Measurements from ENCODE around the gene PDZRN3. TPM values are rescaled to one million over a fixed set of nuclear protein-coding genes. Genes with fewer than 3 reads are reported as not detected.

The PDZRN3 gene
- total and polyA plus RNA-seq, 3 donors from 2014 or later: 15.8 to 30.8 (median 23.1) TPM

DNA sequence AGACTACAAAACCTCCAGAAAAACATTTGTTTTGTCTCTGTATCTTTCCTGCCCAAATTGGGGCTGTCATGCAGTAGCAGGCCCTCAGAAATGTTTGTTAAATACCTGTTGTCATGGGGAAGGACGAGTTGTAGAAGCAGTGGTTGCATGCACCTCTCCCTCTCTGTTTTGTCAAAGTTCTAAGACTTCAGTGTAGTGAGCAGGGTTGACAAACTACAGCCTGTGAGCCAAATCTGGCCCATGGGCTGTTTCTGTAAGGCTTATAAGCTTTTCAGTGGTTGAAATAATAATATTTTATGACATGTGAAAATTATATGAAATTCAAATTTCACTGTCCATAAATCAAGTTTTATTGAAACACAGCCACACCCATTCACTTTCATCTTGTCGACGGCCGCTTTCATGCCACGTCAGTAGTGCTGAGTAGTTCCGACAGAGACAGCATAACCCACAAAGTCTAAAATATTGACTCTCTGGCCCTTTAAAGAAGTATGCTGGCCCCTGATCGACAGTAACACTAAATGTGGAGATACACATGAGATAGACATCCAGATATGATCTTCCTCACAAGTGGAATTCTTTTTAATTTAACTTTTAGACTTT, 102.9 kb downstream of the PDZRN3 start:
- peaks cover 6% of the 10 kb centered on the region for H3K4me1 ChIP-seq
- H3K27me3 ChIP-seq: no peaks in the 10 kb centered on the region
- DNase-seq: no peak
- no peak overlapping the region for H3K4me3 ChIP-seq
- no peak overlapping the region for H3K27ac ChIP-seq
- WGBS, 2 donors: 84 to 87% methylated on average over 7 of the region's 7 CpGs
- no peak for TF ChIP-seq CTCF (IDR thresholded peaks at IDR 0.05)
- TF ChIP-seq POLR2A (IDR thresholded peaks at IDR 0.05): no peak
- intact Hi-C loops (cut with DNase I; ENCODE audit: low total_unique reads): no loop called here
- H3K36me3 ChIP-seq (ENCODE audit: low read depth, missing control alignments): no peaks in the 10 kb centered on the region
- no peaks in the 10 kb centered on the region for H3K9me3 ChIP-seq

- H3K27me3 ChIP-seq: no peaks in the 10 kb centered on the region
- H3K4me3 ChIP-seq: no peak overlapping the region
- H3K36me3 ChIP-seq (ENCODE audit: low read depth, missing control alignments): no peaks in the 10 kb centered on the region
- no peak for TF ChIP-seq POLR2A (IDR thresholded peaks at IDR 0.05)
- TF ChIP-seq CTCF (IDR thresholded peaks at IDR 0.05): no peak
- intact Hi-C loops (cut with DNase I; ENCODE audit: low total_unique reads): no loop called here
- WGBS, 2 donors: 52 to 58% methylated on average over 13 of the region's 13 CpGs
- no peaks in the 10 kb centered on the region for H3K9me3 ChIP-seq
- peaks cover 10% of the 10 kb centered on the region for H3K4me1 ChIP-seq
- no peak for DNase-seq
- peak overlapping the region in 1 of 2 donors; percentile 36 for H3K27ac ChIP-seq
Measured at GRCh38 chr3:73520931-73521461, 103.7 kb downstream of the PDZRN3 start.

- peak overlapping the region in 1 of 2 donors; percentile 47 for H3K27ac ChIP-seq
- TF ChIP-seq CTCF (IDR thresholded peaks at IDR 0.05): no peak
- TF ChIP-seq POLR2A (IDR thresholded peaks at IDR 0.05): no peak
- peak; percentile 59 for DNase-seq
- H3K4me3 ChIP-seq: no peak overlapping the region
- no peaks in the 10 kb centered on the region for H3K27me3 ChIP-seq
- WGBS, 2 donors: 50 to 54% methylated on average over 5 of the region's 5 CpGs
- H3K36me3 ChIP-seq (ENCODE audit: low read depth, missing control alignments): no peaks in the 10 kb centered on the region
- H3K9me3 ChIP-seq: no peaks in the 10 kb centered on the region
- intact Hi-C loops (cut with DNase I; ENCODE audit: low total_unique reads): no loop called here
- peaks cover 10% of the 10 kb centered on the region for H3K4me1 ChIP-seq
Measured at GRCh38 chr3:73516631-73517030, 108.1 kb downstream of the PDZRN3 start.

DNA sequence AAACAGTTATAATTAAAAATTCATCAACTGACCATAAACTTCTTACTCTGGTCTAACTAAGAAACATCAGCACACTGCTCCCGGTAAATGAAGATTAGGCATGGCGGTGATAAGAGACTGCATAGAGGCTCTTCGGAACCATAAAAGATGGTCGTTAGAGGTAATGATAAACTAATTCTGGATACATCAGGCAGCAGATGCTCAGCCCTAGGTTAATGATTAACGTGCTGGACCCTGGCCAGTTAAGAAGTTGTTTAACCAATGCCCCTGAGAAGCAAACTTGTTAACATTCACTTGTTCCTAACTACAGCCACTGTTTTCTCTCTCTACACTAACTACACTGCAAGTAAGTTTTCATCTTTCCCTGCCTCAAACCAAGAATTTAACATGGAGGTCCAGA, 111.5 kb downstream of the PDZRN3 start:
- Histone ChIP-seq H3K27me3 (no peaks in the 10 kb centered on the region), H3K27ac (no peak overlapping the region), H3K4me3 (no peak overlapping the region)

More for the DNA sequence above, 111.5 kb downstream of the PDZRN3 start:
- intact Hi-C loops (cut with DNase I; ENCODE audit: low total_unique reads): no loop called here
- no peak for DNase-seq
- H3K9me3 ChIP-seq: no peaks in the 10 kb centered on the region
- no peaks in the 10 kb centered on the region for H3K36me3 ChIP-seq (ENCODE audit: low read depth, missing control alignments)
- TF ChIP-seq CTCF (IDR thresholded peaks at IDR 0.05) (no peak), POLR2A (IDR thresholded peaks at IDR 0.05) (no peak)
- 45 to 56% methylated on average over 5 of the region's 5 CpGs for WGBS, 2 donors
- peaks cover 6% of the 10 kb centered on the region for H3K4me1 ChIP-seq
